Kidney (tissue), 14 donors: ENCODE data around the gene ARID3A. TPM values are rescaled to one million over a fixed set of nuclear protein-coding genes. Genes with fewer than 3 reads are reported as not detected.

ENCODE experiments used
- DNase-seq, 5 donors: peaks; one replicate each; pipeline ENCODE4 v3.0.0-alpha.2; 2013 to 2020
- FAIRE-seq: peaks from 2 replicates; lab custom pipeline; 2012; peaks lifted over from hg19 to GRCh38; lab: Jason Lieb, UNC
- H3K27ac ChIP-seq, 2 donors: one replicate each; pipeline ENCODE4 v1.7.0; 2013; ENCODE audit warnings: low read depth in 2 of 2, low read length in 2 of 2, inconsistent platforms in 1 of 2
- H3K27me3 ChIP-seq: one replicate; pipeline ENCODE4 v1.7.1; 2013; ENCODE audit warnings: low read length, inconsistent platforms; ENCODE audit not compliant: control insufficient read depth, insufficient read depth
- H3K36me3 ChIP-seq, 3 donors: one replicate each; pipeline versions ENCODE4 v1.7.0 to v1.7.1; 2013; ENCODE audit warnings: low read length in 3 of 3, control low read depth in 1 of 3, inconsistent platforms in 1 of 3; ENCODE audit not compliant: insufficient read depth in 3 of 3, control insufficient read depth in 2 of 3
- H3K4me1 ChIP-seq, 3 donors: one replicate each; pipeline versions ENCODE4 v1.7.0 to v1.7.1; 2013; ENCODE audit warnings: low read length in 3 of 3, inconsistent platforms in 1 of 3, low read depth in 1 of 3; ENCODE audit not compliant: control insufficient read depth in 2 of 3, insufficient read depth in 2 of 3
- H3K4me3 ChIP-seq, 3 donors: one replicate each; pipeline versions ENCODE4 v1.7.0 to v1.8.1; 2013; ENCODE audit warnings: low read length in 3 of 3, control low read depth in 1 of 3, inconsistent platforms in 1 of 3
- H3K9ac ChIP-seq, 3 donors: one replicate each; pipeline versions ENCODE4 v1.7.0 to v1.7.1; 2013; ENCODE audit warnings: low read length in 3 of 3, control low read depth in 1 of 3, inconsistent platforms in 1 of 3
- H3K9me3 ChIP-seq, 3 donors: one replicate each; pipeline versions ENCODE4 v1.7.0 to v1.7.1; 2013; ENCODE audit warnings: low read length in 3 of 3, control low read depth in 1 of 3, inconsistent platforms in 1 of 3; ENCODE audit not compliant: control insufficient read depth in 2 of 3, insufficient read depth in 1 of 3
- intact Hi-C: fragments of 100-400 bp; cut with DNase I; formaldehyde crosslinking; loops from one replicate; pipeline ENCODE4 v1.11.1; 2022
- polyA plus RNA-seq: library from polyadenylated mRNA; stranded (reverse); fragments of 350-450 nt; fragmentation: Illumina TruSeq; extraction: RNeasy Lipid Tissue Mini Kit (QIAGEN cat#74804); gene quantifications from one replicate; pipeline ENCODE4 v1.2.3, GENCODE V29; 2014; ENCODE audit warnings: low read depth, low replicate concordance; ENCODE audit not compliant: insufficient read depth
- total RNA-seq: library from RNA; stranded (reverse); fragmentation: NEBNext Ultra II Directional; extraction: Animal tissue kit (Norgen Biotek cat#: 25700); gene quantifications from one replicate; pipeline ENCODE4 v1.2.1, GENCODE V29; 2021
- TF ChIP-seq, protein P1 (sequence below): IDR thresholded peaks from 3 replicates; pipeline ENCODE4 v1.5.1; 2012; ENCODE audit warnings: mild to moderate bottlenecking, moderate library complexity, borderline replicate concordance; ENCODE audit not compliant: insufficient read depth; ENCODE audit errors: extremely low read depth
- donor health status: control.
- donor health status: control.
- donor health status: control.
- donor health status: control.
- donor health status: control.
- donor health status: DM: yes; HTN: yes; CAD: no.
- donor health status: Normal renal cell carcinoma (clear cell type).

ARID3A gene
- total and polyA plus RNA-seq, 2 donors from 2014 or later: 5.6 to 16.9 TPM

DNA sequence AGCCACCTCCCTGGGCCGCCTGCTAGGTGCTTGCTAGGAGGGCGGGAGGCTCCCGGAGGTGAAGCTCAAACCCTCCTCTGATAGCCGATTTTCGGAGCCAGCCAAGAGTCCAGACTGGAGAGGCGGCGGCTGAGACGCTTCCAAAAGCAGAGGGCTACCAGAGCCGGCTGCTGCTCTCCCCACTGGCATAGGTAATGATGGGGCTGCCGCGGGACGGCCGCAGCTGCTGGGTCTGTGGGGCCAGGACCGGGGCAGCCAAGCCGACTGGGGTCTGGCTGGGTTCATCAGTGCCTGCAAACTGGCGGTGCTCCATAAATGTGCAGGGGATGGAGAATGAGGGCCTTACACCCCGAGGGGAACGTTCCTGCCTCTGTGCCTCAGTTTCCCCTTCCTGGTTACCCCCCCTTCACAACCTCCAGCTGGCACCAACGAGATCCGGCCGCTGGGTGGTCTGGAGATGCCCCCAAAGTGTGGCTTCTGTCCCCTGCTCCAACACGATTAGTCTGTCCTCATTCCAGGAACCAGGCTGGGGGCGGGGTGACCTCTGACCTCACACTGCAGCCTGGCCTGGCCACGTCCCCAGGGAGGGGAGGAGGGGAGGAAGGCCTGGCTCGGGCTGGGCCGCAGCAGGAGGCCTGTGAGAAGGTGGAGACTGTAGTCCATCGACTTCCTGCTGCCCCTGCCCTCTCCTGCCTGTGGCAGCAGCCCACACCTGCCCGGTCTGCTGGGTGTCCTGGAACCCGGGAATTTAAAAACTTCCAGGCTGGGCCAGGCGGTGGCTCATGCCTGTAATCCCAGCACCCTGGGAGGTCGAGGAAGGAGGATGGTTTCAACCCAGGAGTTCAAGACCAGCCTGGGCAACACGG is 54.5 kb downstream of the ARID3A start:
- Histone ChIP-seq H3K27me3 (no peaks in the 10 kb centered on the region), H3K9me3 (no peaks in the 10 kb centered on the region), H3K36me3 (no peaks in the 10 kb centered on the region), H3K4me1 (peaks cover 0 to 21% (median 16%) of the 10 kb centered on the region in 3 donors), H3K4me3 (no peak overlapping the region), H3K9ac (peak overlapping the region in 1 of 3 donors; percentile 34), H3K27ac (peak overlapping the region; percentile 85 to 90)
- intact Hi-C loops: loop anchor here (5.0 kb wide), 1 partner anchor 53 kb away; the partner anchor contains the start of gene ARID3A
- DNase-seq (peak in 4 of 5 donors; percentile 65 to 93 (median 78)), FAIRE-seq (no peak)
- TF ChIP-seq, protein P1, sequence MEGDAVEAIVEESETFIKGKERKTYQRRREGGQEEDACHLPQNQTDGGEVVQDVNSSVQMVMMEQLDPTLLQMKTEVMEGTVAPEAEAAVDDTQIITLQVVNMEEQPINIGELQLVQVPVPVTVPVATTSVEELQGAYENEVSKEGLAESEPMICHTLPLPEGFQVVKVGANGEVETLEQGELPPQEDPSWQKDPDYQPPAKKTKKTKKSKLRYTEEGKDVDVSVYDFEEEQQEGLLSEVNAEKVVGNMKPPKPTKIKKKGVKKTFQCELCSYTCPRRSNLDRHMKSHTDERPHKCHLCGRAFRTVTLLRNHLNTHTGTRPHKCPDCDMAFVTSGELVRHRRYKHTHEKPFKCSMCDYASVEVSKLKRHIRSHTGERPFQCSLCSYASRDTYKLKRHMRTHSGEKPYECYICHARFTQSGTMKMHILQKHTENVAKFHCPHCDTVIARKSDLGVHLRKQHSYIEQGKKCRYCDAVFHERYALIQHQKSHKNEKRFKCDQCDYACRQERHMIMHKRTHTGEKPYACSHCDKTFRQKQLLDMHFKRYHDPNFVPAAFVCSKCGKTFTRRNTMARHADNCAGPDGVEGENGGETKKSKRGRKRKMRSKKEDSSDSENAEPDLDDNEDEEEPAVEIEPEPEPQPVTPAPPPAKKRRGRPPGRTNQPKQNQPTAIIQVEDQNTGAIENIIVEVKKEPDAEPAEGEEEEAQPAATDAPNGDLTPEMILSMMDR: no peak

GRCh38 chr19:982567-983170 is 56.8 kb downstream of the ARID3A start:
- H3K9ac ChIP-seq: no peak overlapping the region
- H3K27me3 ChIP-seq: no peaks in the 10 kb centered on the region
- H3K36me3 ChIP-seq: peaks cover 0 to 9% (median 0%) of the 10 kb centered on the region in 3 donors
- H3K9me3 ChIP-seq: no peaks in the 10 kb centered on the region
- DNase-seq: peak; percentile 80 to 88 (median 85)
- TF ChIP-seq, protein P1: peak; percentile 99
- H3K4me1 ChIP-seq: peaks cover 0 to 21% (median 16%) of the 10 kb centered on the region in 3 donors
- intact Hi-C loops: loop anchor here (5.0 kb wide), 1 partner anchor 55 kb away; the partner anchor contains the start of gene ARID3A
- peak overlapping the region in 1 of 3 donors; percentile 49 for H3K4me3 ChIP-seq
- peak overlapping the region in 1 of 2 donors; percentile 14 for H3K27ac ChIP-seq
- no peak for FAIRE-seq

DNA sequence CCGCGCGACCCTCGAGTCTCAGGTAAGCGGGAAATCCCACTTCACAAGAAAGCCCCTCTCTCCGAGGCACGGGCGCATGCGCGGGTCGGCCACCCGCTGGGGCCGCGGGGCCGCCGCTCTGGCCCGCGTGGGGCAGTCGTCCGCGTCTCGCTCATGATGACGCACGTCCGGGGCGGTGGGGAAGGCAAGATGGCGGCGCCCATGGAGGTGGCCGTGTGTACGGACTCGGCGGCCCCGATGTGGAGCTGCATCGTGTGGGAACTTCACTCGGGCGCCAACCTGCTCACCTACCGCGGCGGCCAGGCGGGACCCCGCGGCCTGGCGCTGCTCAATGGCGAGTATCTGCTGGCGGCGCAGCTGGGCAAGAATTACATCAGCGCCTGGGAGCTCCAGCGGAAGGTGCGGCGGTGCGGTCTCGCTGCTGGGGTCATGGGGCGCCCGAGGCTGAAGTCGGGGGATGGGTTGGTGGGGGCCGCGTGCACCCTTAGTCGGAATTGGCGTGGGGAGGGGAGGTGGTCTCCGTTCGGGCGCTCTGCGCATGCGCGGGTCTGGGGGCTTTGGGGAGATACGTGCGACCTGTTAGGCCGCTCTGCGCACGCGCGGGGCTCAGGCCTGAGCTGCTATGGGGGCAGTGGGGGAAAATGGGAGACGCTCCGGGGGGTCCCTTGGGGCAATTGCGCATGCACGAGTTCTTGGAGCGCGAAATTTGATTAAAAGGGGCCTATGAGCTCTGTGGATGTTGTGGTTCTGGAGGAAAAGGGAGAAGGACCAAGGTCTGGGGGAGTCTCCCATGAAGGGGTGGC is 58.5 kb downstream of the ARID3A start, which contains the start of gene WDR18:
WDR18 (plus strand) TSS at position 181 of the 803 bp plus-strand sequence; CDS start at position 190, 9 bp downstream.
- Histone ChIP-seq H3K36me3 (peaks cover 0 to 9% (median 0%) of the 10 kb centered on the region in 3 donors), H3K27ac (peak within 1 kb of the TSS; percentile 78 to 93), H3K4me3 (peak within 1 kb of the TSS; percentile 61 to 79 (median 78)), H3K9me3 (no peaks in the 10 kb centered on the region), H3K9ac (peak within 1 kb of the TSS; percentile 42 to 80 (median 67)), H3K4me1 (peaks cover 0 to 18% (median 16%) of the 10 kb centered on the region in 3 donors), H3K27me3 (no peaks in the 10 kb centered on the region)
- TF ChIP-seq, protein P1: peak; percentile 13
- no peak for FAIRE-seq
- intact Hi-C loops: loop anchor here (5.0 kb wide), 1 partner anchor 57 kb away; the partner anchor contains the start of gene ARID3A
- DNase-seq: peak; percentile 93 to 98 (median 95)
